Stimulated activated CD8-positive, alpha-beta memory T cell treated with anti-CD3 and anti-CD28 coated beads, Interleukin-12 subunit alpha, Interleukin-12 subunit beta, amount 100 ng/mL, for 24 hours (primary cell): Measurements from ENCODE around the gene RAB10.
A peak's percentile ranks its signal among the peaks of the same experiment; 100 is the strongest.
"Not testable (repeated sequence)": the region's sequence is repeated elsewhere in the genome, so short reads cannot be mapped to it uniquely, and the experiment has no call there.

ENCODE experiments used
- DNase-seq: peaks from one replicate; pipeline ENCODE4 v3.0.0-alpha.2; 2020; ENCODE audit errors: extremely low read depth

RAB10 gene

DNA sequence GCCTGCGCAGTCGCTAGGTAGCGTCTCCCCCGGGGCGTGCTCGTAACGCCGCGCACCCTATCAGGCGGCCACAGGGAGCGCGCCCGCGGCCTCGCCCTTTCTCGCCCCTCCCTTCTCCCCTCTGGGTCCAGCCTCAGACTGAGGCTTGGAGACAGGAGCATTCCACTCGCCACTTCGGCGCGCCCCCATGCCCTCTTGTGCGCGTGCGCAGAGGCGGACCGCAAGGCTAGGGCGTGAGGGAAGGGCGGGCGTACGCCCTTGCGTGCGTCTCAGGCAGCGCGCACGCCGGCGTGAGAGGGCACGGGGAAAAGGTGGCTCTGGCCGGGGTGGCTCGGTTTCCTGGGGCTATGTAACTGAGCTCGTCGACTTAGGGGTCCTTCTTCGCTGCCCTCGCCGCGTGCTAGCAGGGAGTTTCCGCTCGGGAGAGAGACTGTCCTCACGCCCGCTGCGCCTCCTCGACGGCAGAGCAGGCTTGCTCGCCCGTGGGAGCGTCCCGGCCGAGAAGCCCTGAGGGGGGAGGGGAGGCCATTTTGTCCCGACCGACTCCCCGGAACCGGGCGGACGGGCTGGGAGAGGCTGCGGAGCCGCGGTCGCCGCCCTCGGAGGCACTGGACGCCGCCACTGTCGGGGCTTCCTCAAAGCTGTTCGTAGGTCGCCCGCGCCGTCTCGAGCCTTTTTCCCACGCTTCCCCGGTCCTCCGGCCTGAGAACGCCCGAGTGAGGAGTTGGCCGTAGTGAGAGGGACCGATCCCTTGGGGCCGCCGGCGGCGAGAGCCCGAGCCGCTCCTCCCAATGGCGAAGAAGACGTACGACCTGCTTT lies at the start of gene RAB10:
TSS of gene RAB10 (plus strand) at position 267 of the 819 bp plus-strand sequence. CDS start at position 792, 525 bp downstream.
- DNase-seq: peak; percentile 96

DNA sequence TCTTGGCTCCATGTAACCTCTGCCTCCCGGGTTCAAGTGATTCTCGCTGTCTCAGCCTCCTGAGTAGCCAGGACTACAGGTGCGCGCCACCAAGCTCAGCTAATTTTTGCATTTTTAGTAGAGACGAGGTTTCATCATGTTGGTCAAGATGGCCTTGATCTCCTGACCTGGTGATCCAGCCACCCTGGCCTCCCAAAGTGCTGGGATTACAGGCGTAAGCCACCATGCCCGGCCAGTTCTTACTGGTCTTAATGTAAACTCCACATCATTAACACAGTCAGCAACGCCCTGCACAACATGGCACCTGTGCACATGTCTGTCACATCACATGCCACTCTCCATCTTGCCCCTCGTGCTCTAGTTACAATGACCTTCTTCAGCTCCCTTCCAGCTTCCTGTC lies 45.8 kb upstream of the RAB10 start:
- no peak for DNase-seq

DNA sequence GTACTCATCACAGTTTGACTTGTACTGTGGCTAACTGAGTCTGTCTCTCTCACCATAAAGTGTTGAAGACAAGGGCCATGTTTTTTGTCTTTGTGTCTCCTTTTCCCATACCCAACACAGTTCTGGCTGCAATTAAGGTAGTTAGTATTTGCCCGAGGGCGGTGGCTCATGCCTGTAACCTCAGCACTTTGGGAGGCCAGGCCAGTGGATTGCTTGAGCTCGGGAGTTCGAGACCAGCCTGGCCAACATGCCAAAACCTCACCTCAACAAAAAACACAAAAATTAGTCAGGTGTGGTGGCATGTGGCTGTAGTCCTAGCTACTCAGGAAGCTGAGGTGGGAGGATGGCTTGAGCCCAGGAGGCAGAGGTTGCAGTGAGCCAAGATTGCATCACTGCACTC lies 44.7 kb upstream of the RAB10 start:
- no peak for DNase-seq

DNA sequence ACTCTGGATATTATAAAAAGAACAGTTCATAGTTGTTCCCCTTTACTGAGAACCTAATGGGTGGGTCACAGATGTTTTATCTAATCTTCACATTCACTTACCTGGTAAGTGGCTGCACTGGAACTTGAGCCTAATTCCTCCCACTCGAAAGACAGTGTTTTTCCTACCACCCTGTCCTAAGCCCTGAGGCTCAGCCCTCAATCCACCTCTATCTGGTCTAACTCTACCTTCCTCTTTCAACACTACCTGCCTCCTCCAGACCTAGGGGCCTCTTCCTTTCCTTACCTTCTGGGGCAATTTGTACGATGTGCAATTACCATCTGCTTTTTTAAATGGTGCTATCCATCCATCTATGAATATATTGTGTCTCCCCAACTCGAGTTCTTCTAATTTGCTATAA lies 41.9 kb upstream of the RAB10 start:
- DNase-seq: no peak

DNA sequence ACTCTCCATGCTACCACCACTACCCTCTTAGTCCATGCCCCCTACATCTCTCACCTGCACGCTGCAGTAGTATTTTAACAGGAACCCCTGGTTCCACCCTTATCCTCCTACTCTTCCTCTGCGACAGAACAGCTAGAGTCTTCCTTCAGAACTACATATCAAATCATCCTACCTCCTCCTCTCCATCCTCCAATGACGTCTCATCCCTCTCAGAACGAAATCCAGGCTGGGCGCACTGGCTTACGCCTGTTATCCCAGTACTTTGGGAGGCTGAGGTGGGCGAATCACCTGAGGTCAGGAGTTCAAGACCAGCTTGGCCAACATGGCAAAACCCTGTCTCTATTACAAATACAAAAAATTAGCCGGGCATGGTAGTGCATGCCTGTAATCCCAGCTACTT lies 41.3 kb upstream of the RAB10 start:
- no peak for DNase-seq

DNA sequence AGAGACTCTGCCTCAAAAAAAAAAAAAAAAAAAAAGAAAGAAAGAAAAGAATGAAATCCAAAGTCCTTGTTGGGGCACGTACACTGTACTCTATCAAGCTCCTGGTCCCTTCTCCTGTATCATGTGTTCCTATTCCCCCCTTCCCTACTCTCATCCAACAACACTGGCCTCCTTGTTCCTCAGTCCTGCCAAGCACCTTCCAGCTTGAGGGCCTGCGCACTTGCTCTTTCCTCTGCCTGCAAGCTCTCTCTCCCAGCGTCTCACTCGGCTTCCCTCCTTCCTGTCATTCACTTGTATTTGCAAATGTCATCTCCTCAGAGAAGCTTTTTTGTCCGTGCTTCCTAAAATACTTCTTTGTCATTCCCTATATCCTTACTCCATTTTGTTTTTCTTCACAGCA lies 40.8 kb upstream of the RAB10 start:
- DNase-seq: no peak

DNA sequence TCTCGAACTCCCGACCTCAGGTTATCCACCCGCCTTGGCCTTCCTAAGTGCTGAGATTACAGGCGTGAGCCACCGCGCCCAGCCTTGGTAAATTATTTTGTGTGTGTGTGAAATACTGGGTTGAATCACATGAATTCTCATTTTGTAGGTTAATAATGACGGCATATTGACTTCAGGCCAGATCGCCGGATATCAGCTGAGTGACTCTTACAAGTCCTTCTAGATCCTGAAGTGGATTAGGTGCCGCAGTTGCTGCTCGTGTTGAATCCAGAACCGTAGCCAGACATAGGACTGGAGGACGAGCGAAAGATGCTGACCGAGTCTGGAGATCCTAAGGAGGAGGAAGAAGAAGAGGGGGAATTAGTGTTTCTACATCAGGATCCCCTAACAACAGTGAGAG lies 39.4 kb upstream of the RAB10 start:
- DNase-seq: no peak

DNA sequence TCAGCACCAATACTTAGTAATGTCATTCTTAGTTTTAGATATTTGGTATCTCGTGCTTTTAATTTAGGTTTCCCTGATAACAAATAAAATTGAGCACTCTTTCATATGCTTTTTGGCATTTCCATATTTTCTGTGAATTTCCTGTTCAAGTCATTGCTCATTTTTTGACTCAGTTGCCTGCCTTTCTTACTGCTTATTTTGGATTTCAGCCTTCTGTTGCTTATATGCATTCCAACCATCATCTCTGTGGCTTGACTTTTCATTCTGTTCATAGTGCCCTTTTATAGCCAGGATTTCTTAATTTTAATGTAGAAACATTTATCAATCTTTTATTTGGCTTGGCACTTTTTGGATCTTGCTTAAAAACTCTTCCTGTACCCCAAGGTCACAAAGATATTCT lies 37.0 kb upstream of the RAB10 start:
- DNase-seq: no peak

DNA sequence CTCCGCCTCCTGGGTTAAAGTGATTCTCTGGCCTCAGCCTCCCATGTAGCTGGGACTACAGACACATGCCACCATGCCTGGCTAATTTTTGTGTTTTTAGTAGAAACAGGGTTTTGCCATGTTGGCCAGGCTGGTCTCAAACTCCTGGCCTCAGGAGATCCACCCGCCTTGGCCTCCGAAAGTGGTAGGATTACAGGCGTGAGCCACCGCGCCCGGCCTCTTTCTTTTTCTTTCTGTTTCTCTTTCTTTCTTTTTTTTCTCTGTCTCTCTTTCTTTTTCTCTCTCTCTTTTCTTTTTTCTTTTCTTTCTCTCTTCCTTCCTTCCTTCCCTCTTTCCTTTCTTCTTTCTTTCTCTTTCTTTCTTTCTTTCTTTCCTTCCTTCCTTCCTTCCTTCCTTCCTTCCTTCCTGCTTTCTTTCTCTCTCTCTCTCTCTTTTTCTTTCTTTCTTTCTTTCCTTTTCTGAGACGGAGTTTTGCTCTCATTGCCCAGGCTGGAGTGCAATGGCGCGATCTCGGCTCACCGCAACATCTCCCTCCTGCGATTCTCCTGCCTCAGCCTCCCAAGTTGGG lies 35.0 kb upstream of the RAB10 start:
- DNase-seq: not testable (repeated sequence)

DNA sequence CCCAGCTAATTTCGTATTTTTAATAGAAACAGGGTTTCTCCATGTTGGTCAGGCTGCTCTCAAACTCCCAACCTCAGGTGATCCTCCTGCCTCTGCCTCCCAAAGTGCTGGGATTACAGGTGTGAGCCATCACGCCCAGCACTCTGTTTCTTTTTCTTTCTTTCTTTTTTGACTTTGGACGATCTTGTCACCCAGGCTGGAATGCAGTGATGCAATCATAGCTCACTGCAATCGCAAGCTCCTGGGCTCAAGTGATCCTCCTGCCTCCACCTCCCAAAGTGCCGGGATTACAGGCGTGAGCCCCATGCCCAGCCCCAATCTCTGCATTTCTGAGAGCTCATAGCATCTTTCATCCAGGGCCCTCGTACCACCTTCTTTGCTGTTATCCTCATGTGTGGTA lies 34.5 kb upstream of the RAB10 start:
- DNase-seq: not testable (repeated sequence)

DNA sequence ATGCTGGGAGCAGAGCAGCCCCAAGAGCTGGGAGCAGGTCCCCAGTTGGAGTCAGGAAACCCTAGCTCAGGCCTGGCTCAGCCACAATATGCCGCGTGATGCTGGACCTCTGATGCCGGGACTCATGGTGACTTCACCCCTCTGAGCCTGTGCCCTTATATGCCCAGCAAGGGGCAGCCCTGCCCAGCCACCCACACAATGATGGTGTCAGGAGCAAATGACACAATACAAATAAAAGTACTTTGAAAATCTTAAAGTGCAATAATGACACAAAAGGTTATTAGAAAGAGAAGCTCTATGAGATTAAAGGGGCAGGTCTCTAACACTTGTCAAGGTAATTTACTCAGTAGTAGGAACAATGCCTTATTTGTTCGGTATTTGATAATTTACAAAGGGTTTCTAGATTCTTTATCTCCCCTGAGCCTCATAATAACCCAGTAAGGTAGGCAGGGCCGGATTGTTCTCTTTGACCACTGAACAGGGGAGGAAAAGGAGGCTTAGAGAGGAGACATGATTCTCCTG lies 33.3 kb upstream of the RAB10 start:
- DNase-seq: no peak

DNA sequence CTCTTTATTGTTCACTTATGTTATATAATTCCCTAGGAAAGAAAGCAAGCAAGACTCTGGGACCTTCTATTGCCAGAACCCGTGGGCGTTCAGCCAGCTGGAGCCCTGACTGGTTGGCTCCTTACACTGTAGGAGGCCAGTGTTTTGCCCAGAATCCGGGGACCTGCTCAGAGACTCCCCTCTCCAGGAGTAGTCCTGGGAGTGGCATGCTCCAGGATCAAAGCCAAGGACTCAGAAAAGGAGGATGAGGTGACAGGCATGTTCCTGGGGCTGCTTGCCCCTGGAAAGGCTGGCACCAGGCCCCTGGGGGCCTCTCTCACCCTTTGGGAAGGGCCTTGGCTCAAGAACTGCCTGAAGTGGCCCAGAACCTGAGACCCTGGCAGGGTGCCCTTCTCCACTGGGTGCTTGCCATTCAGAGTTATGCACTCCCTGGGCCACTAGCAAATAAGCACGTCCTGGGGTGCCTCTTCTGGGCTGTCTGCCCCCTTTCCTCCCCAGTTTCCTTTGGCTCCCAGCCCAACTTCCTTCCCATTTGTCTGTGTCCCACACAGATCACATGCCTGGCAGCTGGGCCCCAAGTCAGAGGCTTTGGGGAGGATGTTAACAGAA lies 32.0 kb upstream of the RAB10 start:
- DNase-seq: no peak

DNA sequence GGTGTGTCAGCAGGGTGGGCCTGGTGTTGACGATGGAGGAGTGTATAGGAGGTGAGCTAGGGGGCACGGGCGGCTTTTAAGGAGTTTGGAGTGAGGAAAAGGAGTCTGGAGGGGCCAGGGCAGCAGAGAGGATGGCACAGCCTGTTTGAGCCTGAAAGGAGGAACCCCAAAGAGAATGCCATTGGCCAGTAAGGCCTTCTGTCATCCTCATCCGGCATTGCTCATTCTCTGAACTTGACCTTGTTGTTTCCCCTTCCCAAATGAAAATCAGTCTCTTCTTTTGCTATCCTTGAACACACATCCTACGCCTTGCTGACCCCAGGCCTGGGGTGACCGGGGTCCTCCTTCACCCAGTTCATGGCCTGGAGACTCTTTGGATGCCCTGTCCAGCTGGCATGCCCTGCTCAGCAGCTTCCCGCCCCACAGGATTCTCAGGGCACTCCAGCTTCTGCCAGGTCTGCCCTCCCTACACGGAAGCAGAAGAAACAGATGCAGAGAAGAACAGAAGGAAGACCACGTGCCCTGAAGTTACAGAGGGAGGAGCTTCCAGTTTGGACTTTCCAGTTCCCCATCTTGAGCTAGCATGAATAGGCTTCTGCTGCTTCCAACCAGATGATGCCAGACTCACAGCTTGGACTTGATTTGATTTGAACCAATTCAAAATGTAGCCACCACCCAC lies 31.1 kb upstream of the RAB10 start:
- no peak for DNase-seq

DNA sequence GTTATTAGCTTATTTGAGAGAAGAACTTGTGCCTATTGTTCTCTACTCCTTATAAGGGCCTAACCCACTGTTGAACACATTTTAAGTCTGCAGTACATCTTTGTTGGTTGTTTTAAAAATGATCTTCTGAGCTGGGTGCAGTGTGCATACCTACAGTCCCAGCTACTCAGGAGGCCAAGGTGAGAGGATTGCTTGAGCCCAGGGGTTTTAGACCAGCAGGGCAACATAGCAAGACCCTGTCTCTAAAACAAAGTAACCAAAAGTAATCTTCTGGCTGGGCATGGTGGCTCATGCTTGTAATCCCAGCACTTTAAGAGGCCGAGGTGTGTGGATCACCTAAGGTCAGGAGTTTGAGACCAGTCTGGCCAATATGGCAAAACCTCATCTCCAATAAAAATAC lies 25.8 kb upstream of the RAB10 start:
- DNase-seq: no peak

DNA sequence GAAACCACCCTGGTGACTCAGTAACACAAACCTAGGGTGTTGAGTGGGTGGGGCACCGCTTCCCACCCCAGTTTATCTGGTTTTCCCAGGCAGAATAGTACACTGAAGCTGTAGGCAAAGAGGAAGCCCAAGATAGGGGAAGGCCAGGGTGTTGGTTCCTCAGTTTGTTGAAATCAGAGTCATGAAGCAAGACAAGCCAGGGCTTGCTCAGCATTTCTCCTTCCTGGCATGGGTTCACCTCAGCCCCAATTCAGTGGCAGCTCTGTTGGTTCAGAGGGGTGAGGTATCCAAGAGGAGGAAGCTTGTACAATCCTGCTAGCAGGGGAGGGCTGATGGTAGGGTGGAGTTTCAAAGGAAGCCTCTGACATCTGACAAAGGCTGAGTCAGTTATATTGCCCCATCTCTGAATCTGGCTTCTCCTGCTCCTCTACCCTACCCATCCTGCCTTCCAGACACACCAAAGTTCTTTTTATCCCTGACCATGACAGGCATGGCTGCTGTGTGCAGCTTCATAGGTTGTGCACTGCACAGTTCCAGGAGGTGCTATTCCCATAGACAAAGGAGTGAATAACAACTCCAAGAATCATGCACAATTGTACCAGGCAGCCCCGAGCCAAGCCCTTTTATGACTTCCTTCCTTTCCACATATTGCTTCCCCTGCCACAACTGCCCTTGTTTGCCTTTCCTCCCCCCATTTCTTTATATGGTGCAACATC lies 24.9 kb upstream of the RAB10 start:
- DNase-seq: no peak

DNA sequence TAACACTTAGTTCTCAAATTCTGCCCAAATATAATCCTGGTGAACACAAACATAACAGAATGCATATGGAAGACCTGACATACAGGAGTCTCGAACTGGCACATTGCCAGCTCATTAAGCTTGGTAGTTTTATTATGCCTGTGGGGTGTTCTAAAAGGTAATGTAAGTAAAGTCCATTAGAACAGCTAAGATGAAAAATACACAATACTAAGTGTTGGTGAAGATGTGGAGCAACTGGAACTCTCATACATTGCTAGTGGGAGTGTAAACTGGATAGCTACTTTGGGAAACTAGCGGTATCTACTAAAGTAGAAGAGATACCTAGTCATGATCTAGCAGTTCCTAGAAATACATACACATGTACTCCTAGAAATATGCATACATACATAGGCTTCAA lies 24.3 kb upstream of the RAB10 start:
- DNase-seq: no peak

DNA sequence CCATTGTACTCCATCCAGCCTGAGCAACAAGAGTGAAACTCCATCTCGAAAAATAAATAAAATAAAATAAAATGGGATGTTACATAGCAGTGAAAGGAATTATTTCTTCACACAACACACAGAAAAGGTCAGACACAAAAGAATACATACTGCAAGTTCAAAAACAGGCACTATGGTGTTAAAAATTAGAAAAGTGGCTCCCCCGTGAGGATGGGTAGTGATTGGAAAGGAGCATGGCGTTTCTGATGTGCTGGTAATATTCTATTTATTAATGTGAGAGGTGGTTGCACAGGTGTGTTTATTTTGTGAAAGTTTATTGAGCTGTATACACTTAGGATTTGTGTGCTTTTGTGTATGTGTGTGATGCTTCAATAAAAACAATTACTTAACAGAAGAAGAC lies 22.9 kb upstream of the RAB10 start:
- DNase-seq: no peak

DNA sequence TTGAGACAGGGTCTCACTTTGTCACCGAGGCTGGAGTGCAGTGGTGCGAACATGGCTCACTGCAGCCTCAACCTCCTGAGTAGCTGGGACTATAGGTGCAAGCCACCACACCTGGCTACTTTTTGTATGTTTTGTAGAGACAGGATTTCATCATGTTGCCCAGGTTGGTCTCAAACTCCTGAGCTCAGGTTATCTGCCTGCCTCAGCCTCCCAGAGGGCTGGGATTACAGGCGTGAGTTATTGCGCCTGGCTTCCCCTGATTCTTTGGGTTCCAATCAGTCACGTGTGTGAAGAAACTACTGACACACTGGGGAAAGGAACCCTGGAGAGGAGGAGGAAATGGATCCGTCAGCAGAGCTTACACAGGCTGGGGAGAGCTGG lies 22.3 kb upstream of the RAB10 start:
- no peak for DNase-seq

DNA sequence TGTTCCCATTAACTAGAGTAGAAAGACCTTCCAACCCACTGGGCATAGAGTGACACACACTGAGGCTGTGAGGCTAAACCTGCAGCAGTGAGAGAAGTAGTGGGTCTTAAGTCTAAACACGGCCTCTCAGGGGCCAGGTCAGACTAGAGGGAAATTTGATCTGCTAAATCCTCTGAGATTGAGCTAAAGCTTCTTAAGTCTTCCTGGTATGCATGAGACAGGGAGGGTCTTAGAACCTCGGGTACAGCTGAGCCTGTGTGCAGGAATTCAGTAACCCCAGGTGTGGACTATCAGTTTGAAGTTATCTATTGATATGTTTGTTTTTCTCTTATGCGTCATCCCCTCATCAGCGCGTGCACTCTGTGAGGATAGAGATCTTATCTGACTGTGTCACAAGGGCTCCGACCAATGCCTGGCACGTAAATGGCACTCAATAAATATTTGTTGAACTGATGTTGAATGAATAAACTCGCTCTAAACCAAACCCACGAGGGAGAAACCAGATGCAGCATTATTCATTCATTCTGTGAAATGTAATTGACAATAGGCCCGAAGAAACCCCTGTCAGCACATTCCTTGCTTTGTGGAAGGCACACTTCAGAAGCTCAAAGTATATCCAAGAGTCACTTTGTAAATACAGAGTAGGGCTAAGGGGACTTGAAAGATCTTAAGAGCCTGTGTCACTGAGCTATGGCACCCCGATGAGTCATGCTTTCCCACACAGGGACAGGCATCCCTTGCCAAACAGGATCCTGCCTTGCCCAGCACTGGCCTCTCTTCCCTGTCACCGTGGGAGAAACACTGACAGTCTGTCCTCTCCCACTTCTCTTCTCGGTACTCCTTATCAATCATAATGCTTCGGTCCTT lies 21.7 kb upstream of the RAB10 start:
- DNase-seq: no peak

DNA sequence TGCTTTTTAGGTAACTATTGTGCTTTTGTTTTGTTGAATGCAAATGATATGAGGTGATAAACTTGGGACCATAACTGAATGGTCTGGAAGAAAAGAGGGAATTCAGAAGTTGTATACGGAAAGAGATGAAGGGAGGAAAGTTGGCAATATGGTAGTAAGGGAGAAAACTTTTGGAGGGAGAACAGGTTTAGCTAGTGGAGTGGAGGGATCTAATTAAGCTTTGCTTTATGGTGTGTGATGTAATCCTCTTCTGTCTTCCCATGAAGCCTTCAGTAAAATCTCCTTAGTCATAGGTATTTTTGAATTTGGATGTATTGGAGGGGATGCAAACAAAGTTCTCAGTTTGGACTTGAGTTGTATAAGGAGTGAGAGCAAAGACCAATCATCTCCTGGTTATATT lies 20.2 kb upstream of the RAB10 start:
- no peak for DNase-seq
